NB4 (cell line): Measurements from ENCODE around the gene KIF1C.
A peak's percentile ranks its signal among the peaks of the same experiment; 100 is the strongest.

Source experiments
- DNase-seq: peaks from one replicate; pipeline ENCODE4 v3.0.0; 2010; ENCODE audit warnings: low read depth
- H3K4me3 ChIP-seq: one replicate; pipeline ENCODE4 v1.5.1; 2011; ENCODE audit warnings: mild to moderate bottlenecking, low read depth, low read length, moderate library complexity
- CTCF ChIP-seq: IDR thresholded peaks from one replicate; pipeline ENCODE4 v1.5.1; 2012; ENCODE audit warnings: low read depth, low read length
- MAX ChIP-seq: IDR thresholded peaks from 2 replicates; pipeline ENCODE4 v1.6.1; 2011; ENCODE audit warnings: low read depth, low read length
- MYC ChIP-seq: IDR thresholded peaks from 2 replicates; pipeline ENCODE4 v1.6.1; 2011; ENCODE audit warnings: low read depth, low read length
- POLR2A ChIP-seq: IDR thresholded peaks from 2 replicates; pipeline ENCODE4 v1.6.1; 2011; ENCODE audit warnings: mild to moderate bottlenecking; ENCODE audit not compliant: insufficient read length; ENCODE audit errors: extremely low read depth

KIF1C gene

GRCh38 chr17:4980644-4981216, 17.0 kb upstream of the KIF1C start:
- no peak for TF ChIP-seq MYC
- TF ChIP-seq CTCF: peak; percentile 50
- H3K4me3 ChIP-seq: no peak overlapping the region
- peak; percentile 62 for DNase-seq

GRCh38 chr17:4982305-4982704, 15.4 kb upstream of the KIF1C start:
- DNase-seq: no peak
- H3K4me3 ChIP-seq: no peak overlapping the region
- TF ChIP-seq CTCF: no peak
- TF ChIP-seq MYC: no peak
- TF ChIP-seq POLR2A: no peak
- no peak for TF ChIP-seq MAX

GRCh38 chr17:4986403-4986802, 11.3 kb upstream of the KIF1C start:
- DNase-seq: no peak
- TF ChIP-seq POLR2A: no peak
- no peak for TF ChIP-seq MAX
- no peak for TF ChIP-seq CTCF
- no peak for TF ChIP-seq MYC
- peak overlapping the region; percentile 65 for H3K4me3 ChIP-seq

- TF ChIP-seq MAX (peak; percentile 79), POLR2A (peak; percentile 35), CTCF (peak; percentile 42), MYC (peak; percentile 63; the same call in 1 of the 2 replicates)
- H3K4me3 ChIP-seq: peak within 1 kb of the TSS; percentile 65
- peak; percentile 82 for DNase-seq
These were observed 10.6 kb upstream of the KIF1C start, which contains the start of gene CAMTA2 for GRCh38 chr17:4986951-4987766. CAMTA2 (minus strand) TSS chr17:4987675; CDS start chr17:4986222, 1,453 bp downstream.

GRCh38 chr17:4987767-4988567, 9.8 kb upstream of the KIF1C start:
- TF ChIP-seq MYC: no peak
- TF ChIP-seq CTCF: no peak
- TF ChIP-seq MAX: no peak
- TF ChIP-seq POLR2A: no peak
- DNase-seq: peak; percentile 75
- peak overlapping the region; percentile 65 for H3K4me3 ChIP-seq
